ENCODE measurements around the gene BRD1.

DNA sequence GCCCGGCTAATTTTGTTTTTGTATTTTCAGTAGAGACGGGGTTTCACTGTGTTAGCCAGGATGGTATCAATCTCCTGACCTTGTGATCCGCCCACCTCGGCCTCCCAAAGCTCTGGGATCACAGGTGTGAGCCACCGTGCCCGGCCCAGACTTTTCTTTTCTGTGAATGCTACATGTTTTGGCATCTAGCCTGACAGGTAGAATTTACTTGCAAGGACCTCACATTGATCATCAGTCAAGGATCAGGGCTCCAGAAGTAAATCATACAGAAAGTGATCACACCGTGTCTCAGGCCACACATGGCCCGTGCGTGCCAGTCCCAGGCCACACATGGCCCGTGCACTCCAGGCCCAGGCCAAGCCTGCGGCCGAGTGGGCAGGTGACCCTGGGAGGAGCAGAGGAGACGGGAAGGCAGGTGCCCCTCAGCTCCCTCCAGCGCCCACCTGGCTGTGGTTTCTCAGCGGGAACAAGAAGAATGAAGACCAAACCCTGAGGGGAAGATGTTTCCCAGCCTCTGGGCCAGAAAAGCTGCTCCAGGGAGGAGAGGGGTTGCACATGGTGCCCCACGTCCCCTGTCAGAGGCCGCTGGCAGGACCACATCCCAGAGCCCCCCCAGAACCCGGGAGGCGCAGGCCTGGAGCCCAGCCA is 76.2 kb downstream of the BRD1 start:
- TF ChIP-seq SMC3 (conservative IDR thresholded peaks at IDR 0.05; ENCODE audit: poor library complexity), result no peak
- TF ChIP-seq, protein P1, sequence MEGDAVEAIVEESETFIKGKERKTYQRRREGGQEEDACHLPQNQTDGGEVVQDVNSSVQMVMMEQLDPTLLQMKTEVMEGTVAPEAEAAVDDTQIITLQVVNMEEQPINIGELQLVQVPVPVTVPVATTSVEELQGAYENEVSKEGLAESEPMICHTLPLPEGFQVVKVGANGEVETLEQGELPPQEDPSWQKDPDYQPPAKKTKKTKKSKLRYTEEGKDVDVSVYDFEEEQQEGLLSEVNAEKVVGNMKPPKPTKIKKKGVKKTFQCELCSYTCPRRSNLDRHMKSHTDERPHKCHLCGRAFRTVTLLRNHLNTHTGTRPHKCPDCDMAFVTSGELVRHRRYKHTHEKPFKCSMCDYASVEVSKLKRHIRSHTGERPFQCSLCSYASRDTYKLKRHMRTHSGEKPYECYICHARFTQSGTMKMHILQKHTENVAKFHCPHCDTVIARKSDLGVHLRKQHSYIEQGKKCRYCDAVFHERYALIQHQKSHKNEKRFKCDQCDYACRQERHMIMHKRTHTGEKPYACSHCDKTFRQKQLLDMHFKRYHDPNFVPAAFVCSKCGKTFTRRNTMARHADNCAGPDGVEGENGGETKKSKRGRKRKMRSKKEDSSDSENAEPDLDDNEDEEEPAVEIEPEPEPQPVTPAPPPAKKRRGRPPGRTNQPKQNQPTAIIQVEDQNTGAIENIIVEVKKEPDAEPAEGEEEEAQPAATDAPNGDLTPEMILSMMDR (IDR thresholded peaks at IDR 0.05; ENCODE audit: poor library complexity, severe bottlenecking), result no peak
- no peak for TF ChIP-seq EP300 (conservative IDR thresholded peaks at IDR 0.05; ENCODE audit: poor library complexity, severe bottlenecking)

Measured in neural cell (in vitro differentiated cells).